Ovary (tissue), 9 donors: ENCODE measurements around the gene GTF2F1. TPM values are rescaled to one million over a fixed set of nuclear protein-coding genes. Genes with fewer than 3 reads are reported as not detected.
A peak's percentile ranks its signal among the peaks of the same experiment; 100 is the strongest.
"Not testable (repeated sequence)": the region's sequence is repeated elsewhere in the genome, so short reads cannot be mapped to it uniquely, and the experiment has no call there.

Experiments used
- DNase-seq, 5 donors: peaks; one replicate each; pipeline ENCODE4 v3.0.0-alpha.2; 2019 to 2020
- H3K27ac ChIP-seq, 2 donors: fragments of 200-600 bp; one replicate each; pipeline versions ENCODE4 v1.5.1 to v1.8.0; 2019 to 2022
- H3K27me3 ChIP-seq: fragments of 200-600 bp; one replicate; pipeline ENCODE4 v1.8.0; 2022
- H3K36me3 ChIP-seq: fragments of 200-600 bp; sonication (generic); one replicate; pipeline ENCODE4 v1.5.1; 2019
- H3K4me1 ChIP-seq: one replicate; pipeline ENCODE4 v1.8.1; 2013; ENCODE audit warnings: mild to moderate bottlenecking, moderate library complexity; ENCODE audit not compliant: insufficient read depth
- H3K4me3 ChIP-seq: fragments of 200-600 bp; sonication (generic); one replicate; pipeline ENCODE4 v1.5.1; 2017
- H3K9me3 ChIP-seq, 2 donors: fragments of 200-600 bp in 1 of 2; sonication (generic) in 1 of 2; one replicate each; pipeline versions ENCODE4 v1.5.1 to v1.8.1; 2013 to 2019; ENCODE audit warnings: mild to moderate bottlenecking in 1 of 2, moderate library complexity in 1 of 2
- CTCF ChIP-seq, 3 donors: fragments of 450-650 bp in 2 of 3; fragments of 200-600 bp in 1 of 3; IDR thresholded peaks; one replicate each; pipeline versions ENCODE4 v1.5.1 to v1.8.0; 2016 to 2022; ENCODE audit warnings: antibody characterized with exemption in 3 of 3, mild to moderate bottlenecking in 1 of 3
- EP300 ChIP-seq: sonication (generic); formaldehyde crosslinking; IDR thresholded peaks from one replicate; pipeline ENCODE4 v1.6.1; 2017; ENCODE audit warnings: antibody characterized with exemption
- POLR2A ChIP-seq: fragments of 450-650 bp; IDR thresholded peaks from one replicate; pipeline ENCODE4 v1.6.1; 2017; ENCODE audit warnings: antibody characterized with exemption, mild to moderate bottlenecking, moderate library complexity
- WGBS, 3 donors: extraction: QIAGEN DNeasy Blood & Tissue Kit in 1 of 3; methylation state at CpG; one replicate each; pipeline versions ENCODE4 v1.1.5 to v1.1.7; 2013 to 2017; 5-methylcytosine and 5-hydroxymethylcytosine counted together
- intact Hi-C, 4 donors: fragments of 100-400 bp; cut with DNase I; formaldehyde crosslinking; loops; one replicate each; pipeline versions ENCODE4 v1.11.0 to v1.15.1; 2022 to 2023
- polyA plus RNA-seq, 2 donors: library from polyadenylated mRNA; stranded (reverse); fragments of 200-250 nt in 1 of 2; fragments of 350-450 nt in 1 of 2; fragmentation: Illumina TruSeq in 1 of 2; extraction: RNeasy Lipid Tissue Mini Kit (QIAGEN cat#74804) in 1 of 2; gene quantifications; one replicate each; pipeline ENCODE4 v1.2.3, GENCODE V29; 2013 to 2014
- total RNA-seq, 7 donors: library from RNA; depleted of rRNA in 2 of 7; stranded (reverse); fragments of >200 nt in 2 of 7; fragmentation: NEBNext Ultra II Directional in 3 of 7; extraction: Animal tissue kit (Norgen Biotek cat#: 25700) in 3 of 7; gene quantifications; one replicate each; pipeline versions ENCODE4 v1.1.0 to v1.2.4, GENCODE V29; 2016 to 2023
- donor health status: DM: no; HTN: no; CAD: no; lungs with moderate emphysema.
- donor health status: DM: no; HTN: no; CAD: no.
- donor health status: Bipolar disorder and iron deficiency.
- donor health status: DM: yes; HTN: yes; CAD: no.
- donor health status: DM: no; HTN: no; CAD: no.
- donor health status: DM: yes; HTN: yes; CAD: no.

Gene GTF2F1
- total and polyA plus RNA-seq, 9 donors, result 41.2 to 95.0 (median 66.9) TPM

DNA sequence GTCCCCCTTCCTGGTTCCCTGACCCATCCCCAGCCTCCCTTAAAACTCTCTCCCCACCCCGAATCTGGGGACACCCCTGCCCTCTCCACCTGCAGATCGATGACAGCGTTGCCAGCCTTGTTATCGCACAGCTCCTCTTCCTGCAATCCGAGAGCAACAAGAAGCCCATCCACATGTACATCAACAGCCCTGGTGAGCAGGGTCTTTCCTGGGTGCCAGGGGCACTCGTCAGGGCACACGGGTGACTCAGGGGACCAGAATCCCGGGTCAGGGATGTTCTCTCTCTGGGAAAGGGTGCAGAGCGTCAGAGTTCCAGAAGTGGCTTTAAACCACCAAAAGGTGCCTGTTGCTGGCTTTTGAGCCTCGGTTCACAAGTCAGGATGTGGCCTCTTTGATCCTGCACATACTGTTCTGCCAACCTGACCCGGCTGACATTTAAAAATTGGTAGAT lies 30.6 kb downstream of the GTF2F1 start:
- Histone ChIP-seq H3K27me3 (no peaks in the 10 kb centered on the region), H3K27ac (peak overlapping the region; percentile 73 to 92), H3K9me3 (no peaks in the 10 kb centered on the region), H3K36me3 (no peaks in the 10 kb centered on the region), H3K4me3 (peak overlapping the region; percentile 65), H3K4me1 (peaks cover 2% of the 10 kb centered on the region)
- intact Hi-C loops, result loop anchor here in 2 of 4 donors (5.0 kb wide), 2 partner anchors 145 to 1960 kb away; partner anchors contain the start of genes CHAF1A (in 1 of the 2) and SH3GL1 (in 1 of the 2)
- no peak for TF ChIP-seq POLR2A
- no peak for TF ChIP-seq CTCF (IDR thresholded peaks at IDR 0.05)
- no peak for TF ChIP-seq EP300
- peak in 1 of 5 donors; percentile 26 for DNase-seq
- WGBS, 3 donors, result 15 to 23% (median 21%) methylated on average over 11 of the region's 11 CpGs

DNA sequence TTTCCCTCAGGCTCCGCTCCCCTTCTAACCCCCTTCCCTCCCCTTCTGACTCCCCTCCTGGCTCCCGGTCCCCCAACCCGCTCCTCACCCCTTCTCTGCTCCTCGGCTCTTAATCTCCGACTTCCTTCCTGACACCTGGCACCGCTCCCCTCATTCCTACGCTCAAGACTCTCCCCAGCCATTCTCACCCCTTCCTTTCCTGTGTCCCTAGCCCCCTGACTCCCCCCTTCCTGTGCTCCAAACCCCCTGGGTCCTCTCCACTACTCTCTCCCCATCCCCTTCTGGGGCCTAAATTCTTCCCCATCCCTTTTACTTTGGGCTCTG lies 31.0 kb downstream of the GTF2F1 start:
- intact Hi-C loops, result loop anchor here in 2 of 4 donors (5.0 kb wide), 2 partner anchors 145 to 1960 kb away; partner anchors contain the start of genes CHAF1A (in 1 of the 2) and SH3GL1 (in 1 of the 2)
- 0 to 2% (median 1%) methylated on average over 7 of the region's 7 CpGs for WGBS, 3 donors

DNA sequence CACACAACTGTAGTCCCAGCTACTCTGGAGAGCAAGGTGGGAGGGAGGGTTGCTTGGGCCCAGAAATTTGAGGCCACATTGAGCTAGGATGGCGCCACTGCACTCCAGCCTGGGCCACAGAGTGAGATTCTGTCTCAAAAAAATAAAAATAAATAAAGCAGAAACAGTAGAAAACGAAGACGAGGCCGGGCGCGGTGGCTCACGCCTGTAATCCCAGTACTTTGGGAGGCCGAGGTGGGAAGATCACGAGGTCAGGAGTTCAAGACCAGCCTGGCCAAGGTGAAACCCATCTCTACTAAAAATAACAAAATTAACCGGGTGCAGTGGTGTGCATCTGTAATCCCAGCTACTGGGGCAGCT lies 32.1 kb downstream of the GTF2F1 start:
- Histone ChIP-seq H3K27ac (peak overlapping the region; percentile 73 to 92), H3K4me3 (peak overlapping the region; percentile 65)
- intact Hi-C loops, result loop anchor here in 2 of 4 donors (5.0 kb wide), 2 partner anchors 144 to 1959 kb away; partner anchors contain the start of genes CHAF1A (in 1 of the 2) and SH3GL1 (in 1 of the 2)
- not testable (repeated sequence) for H3K36me3 ChIP-seq, H3K27me3 ChIP-seq, H3K9me3 ChIP-seq, H3K4me1 ChIP-seq
- 92 to 94% (median 93%) methylated on average over 10 of the region's 10 CpGs for WGBS, 3 donors
- DNase-seq, result peak in 2 of 5 donors; percentile 44 to 51

More for the DNA sequence above, 31.0 kb downstream of the GTF2F1 start:
- Histone ChIP-seq H3K27me3 (no peaks in the 10 kb centered on the region), H3K27ac (peak overlapping the region; percentile 73 to 92), H3K4me1 (peaks cover 2% of the 10 kb centered on the region), H3K9me3 (no peaks in the 10 kb centered on the region), H3K36me3 (no peaks in the 10 kb centered on the region), H3K4me3 (peak overlapping the region; percentile 65)
- TF ChIP-seq EP300 (no peak), CTCF (IDR thresholded peaks at IDR 0.05) (no peak), POLR2A (no peak)
- DNase-seq, result peak in 3 of 5 donors; percentile 49 to 62 (median 59)

DNA sequence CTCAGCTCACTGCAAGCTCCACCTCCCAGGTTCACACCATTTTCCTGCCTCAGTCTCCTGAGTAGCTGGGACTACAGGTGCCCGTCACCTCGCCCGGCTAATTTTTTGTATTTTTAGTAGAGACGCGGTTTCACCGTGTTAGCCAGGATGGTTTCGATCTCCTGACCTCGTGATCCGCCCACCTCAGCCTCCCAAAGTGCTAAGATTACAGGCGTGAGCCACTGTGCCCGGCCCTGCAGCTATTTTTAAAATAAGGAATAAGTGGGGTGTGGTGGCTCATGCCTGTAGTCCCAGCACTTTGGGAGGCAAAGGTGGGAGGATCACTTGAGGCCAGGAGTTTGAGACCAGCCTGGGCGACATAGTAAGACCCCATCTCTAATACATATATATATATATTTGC lies 32.5 kb downstream of the GTF2F1 start:
- intact Hi-C loops, result loop anchor here in 2 of 4 donors (5.0 kb wide), 2 partner anchors 143 to 1958 kb away; partner anchors contain the start of genes CHAF1A (in 1 of the 2) and SH3GL1 (in 1 of the 2)
- not testable (repeated sequence) for H3K27ac ChIP-seq, H3K27me3 ChIP-seq, DNase-seq, H3K36me3 ChIP-seq, H3K4me3 ChIP-seq, H3K9me3 ChIP-seq, H3K4me1 ChIP-seq
- WGBS, 3 donors, result 91 to 94% (median 94%) methylated on average over 12 of the region's 12 CpGs

DNA sequence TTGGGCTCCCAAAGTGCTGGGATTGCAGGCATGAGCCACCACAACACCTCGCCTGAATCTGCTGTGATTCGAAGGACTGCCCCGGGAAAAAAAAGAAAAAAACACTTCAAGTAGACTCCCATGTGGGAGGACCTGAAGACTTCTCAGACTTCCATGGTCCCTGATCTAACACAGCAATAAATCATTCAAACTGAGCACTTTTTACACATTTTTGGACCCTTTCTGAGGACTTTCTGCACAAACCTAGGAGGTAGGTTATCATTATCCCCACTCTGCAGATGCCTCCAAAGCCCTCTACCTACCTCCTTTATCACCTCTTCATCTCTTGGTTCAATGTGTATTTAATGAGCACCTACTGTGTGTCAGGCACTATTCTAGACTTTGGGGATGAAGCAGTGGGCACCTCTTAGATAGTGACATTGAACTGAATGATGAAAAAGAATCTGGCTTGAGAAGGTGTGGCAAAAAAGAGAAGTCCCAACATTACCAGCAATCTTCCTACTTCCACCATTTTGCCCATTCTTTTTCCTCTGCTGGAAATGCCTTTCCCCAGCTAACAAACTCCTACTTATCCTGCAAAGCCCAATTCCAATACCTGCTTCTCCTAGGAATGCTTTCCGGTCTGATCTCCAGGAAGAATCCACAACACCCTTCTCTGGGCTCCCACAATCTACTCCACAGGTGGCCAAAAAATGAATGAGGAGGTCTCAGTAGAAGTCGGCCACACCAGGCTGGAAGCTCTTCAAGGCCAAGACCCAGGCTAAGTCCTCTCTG lies 33.2 kb downstream of the GTF2F1 start:
- TF ChIP-seq EP300 (no peak), POLR2A (no peak), CTCF (IDR thresholded peaks at IDR 0.05) (no peak)
- no peaks in the 10 kb centered on the region for H3K27me3 ChIP-seq
- no peak overlapping the region for H3K4me3 ChIP-seq
- peaks cover 2% of the 10 kb centered on the region for H3K4me1 ChIP-seq
- no peak overlapping the region for H3K27ac ChIP-seq
- intact Hi-C loops, result loop anchor here in 2 of 4 donors (5.0 kb wide), 2 partner anchors 142 to 1957 kb away; partner anchors contain the start of genes CHAF1A (in 1 of the 2) and SH3GL1 (in 1 of the 2)
- no peak for DNase-seq
- H3K36me3 ChIP-seq, result no peaks in the 10 kb centered on the region
- no peaks in the 10 kb centered on the region for H3K9me3 ChIP-seq
- WGBS, 3 donors, result 61 to 74% (median 69%) methylated on average over 5 of the region's 5 CpGs
